ENCODE measurements around the gene PLVAP. TPM values are rescaled to one million over a fixed set of nuclear protein-coding genes. Genes with fewer than 3 reads are reported as not detected.

The PLVAP gene
- total RNA-seq, 1 donor from 2014 or later, result 378 TPM

DNA sequence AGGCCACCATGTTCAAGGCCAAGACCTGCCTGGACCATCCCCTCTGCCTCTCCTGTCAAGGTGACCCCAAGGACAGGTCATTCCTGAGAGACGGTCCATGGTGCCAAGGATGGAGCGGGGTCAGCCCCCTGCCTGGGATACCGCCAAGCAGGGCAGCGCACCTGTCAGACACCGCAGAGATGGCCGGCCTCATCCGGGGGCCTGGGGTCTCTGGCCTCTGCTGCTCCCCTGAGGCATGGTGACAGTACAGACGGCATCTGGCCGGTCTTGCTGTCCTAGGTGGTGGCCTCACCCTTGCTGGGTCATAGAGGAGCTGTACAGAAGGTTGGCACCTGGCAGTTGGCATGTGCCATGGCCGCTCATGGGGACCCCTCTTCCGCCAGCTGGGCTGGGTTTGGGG, 56.7 kb downstream of the PLVAP start:
- Histone ChIP-seq H3K36me3 (peaks cover 43 to 46% of the 10 kb centered on the region in 2 donors), H3K4me3 (no peak overlapping the region), H3K9me3 (no peaks in the 10 kb centered on the region), H3K4me1 (peaks cover 6 to 10% of the 10 kb centered on the region in 2 donors), H3K27me3 (no peaks in the 10 kb centered on the region), H3K27ac (no peak overlapping the region)
- TF ChIP-seq, protein P1, sequence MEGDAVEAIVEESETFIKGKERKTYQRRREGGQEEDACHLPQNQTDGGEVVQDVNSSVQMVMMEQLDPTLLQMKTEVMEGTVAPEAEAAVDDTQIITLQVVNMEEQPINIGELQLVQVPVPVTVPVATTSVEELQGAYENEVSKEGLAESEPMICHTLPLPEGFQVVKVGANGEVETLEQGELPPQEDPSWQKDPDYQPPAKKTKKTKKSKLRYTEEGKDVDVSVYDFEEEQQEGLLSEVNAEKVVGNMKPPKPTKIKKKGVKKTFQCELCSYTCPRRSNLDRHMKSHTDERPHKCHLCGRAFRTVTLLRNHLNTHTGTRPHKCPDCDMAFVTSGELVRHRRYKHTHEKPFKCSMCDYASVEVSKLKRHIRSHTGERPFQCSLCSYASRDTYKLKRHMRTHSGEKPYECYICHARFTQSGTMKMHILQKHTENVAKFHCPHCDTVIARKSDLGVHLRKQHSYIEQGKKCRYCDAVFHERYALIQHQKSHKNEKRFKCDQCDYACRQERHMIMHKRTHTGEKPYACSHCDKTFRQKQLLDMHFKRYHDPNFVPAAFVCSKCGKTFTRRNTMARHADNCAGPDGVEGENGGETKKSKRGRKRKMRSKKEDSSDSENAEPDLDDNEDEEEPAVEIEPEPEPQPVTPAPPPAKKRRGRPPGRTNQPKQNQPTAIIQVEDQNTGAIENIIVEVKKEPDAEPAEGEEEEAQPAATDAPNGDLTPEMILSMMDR (IDR thresholded peaks at IDR 0.05), result no peak
- intact Hi-C loops (cut with DNase I), result no loop called here
- DNase-seq (ENCODE audit: low spot score in 2 of 2), result no peak

DNA sequence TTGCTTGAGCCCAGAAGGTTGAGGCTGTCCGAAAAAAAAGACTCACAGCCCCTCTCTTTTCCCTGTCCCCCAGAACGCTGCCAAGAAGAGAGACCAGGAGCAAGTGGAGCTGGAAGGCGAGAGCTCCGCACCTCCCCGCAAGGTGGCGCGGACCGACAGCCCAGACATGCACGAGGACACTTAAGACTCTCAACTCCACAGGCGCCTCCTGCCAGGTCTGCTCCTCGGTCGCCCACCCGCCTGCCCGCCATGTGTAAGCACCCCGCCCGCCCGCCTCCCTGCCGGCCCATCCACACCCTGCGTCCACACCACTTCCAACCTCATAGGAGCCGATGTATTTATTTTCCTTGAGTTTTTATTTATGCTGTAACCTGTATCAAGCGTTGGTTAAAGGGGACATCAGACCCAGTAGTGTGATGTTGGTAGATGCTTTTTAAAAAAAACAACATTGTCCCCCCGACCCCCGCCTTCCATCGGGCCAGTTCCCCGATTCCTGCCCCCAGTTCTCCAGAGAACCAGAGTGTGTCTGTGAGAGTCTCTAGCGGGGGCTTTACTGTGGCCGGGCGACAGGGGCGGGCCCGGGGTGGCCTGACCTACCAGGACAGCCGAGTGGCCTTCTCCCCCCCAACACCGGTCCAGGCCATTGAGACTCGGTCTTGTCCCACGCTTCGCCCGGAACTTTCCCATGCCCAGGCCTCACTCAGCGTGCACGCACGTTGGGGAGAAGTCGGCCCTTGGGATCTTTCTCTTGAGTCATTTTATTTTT, 57.5 kb downstream of the PLVAP start:
- TF ChIP-seq, protein P1 (IDR thresholded peaks at IDR 0.05), result no peak

DNA sequence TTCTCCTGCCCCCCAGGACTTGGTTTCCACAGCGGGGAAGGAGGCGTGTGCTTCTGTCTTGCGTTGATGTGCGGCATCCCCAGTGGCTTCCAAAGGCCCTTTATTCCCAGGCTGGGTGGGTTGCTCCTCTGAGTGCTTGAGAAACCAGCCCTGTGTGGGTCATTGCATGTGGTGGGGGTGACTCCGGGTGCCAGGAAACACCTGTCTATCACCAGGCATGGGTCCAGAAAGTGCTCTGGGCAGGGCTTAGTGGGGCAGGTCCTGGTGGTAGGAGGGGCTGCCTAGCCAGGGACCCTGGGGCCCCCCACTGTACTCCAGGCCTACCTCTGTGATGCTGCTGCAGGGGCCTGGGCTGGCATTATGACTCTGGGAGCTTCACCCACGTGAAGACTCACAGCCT, 58.2 kb downstream of the PLVAP start:
- Histone ChIP-seq H3K4me1 (peaks cover 6 to 9% of the 10 kb centered on the region in 2 donors), H3K4me3 (no peak overlapping the region), H3K27ac (no peak overlapping the region), H3K36me3 (peaks cover 56 to 57% of the 10 kb centered on the region in 2 donors), H3K27me3 (no peaks in the 10 kb centered on the region), H3K9me3 (no peaks in the 10 kb centered on the region)
- TF ChIP-seq, protein P1 (IDR thresholded peaks at IDR 0.05), result no peak
- intact Hi-C loops (cut with DNase I), result no loop called here
- DNase-seq (ENCODE audit: low spot score in 2 of 2), result no peak

More for the DNA sequence above, 57.5 kb downstream of the PLVAP start:
- no peaks in the 10 kb centered on the region for H3K27me3 ChIP-seq
- no peak for DNase-seq (ENCODE audit: low spot score in 2 of 2)
- H3K4me3 ChIP-seq, result no peak overlapping the region
- peaks cover 6 to 9% of the 10 kb centered on the region in 2 donors for H3K4me1 ChIP-seq
- H3K9me3 ChIP-seq, result no peaks in the 10 kb centered on the region
- intact Hi-C loops (cut with DNase I), result no loop called here
- H3K36me3 ChIP-seq, result peaks cover 49 to 50% of the 10 kb centered on the region in 2 donors
- H3K27ac ChIP-seq, result no peak overlapping the region

GRCh38 chr19:17314007-17314593, 63.0 kb downstream of the PLVAP start:
- H3K36me3 ChIP-seq, result peaks cover 29 to 34% of the 10 kb centered on the region in 2 donors
- no peaks in the 10 kb centered on the region for H3K27me3 ChIP-seq
- peaks cover 11 to 20% of the 10 kb centered on the region in 2 donors for H3K4me1 ChIP-seq
- TF ChIP-seq, protein P1 (IDR thresholded peaks at IDR 0.05), result no peak
- DNase-seq (ENCODE audit: low spot score in 2 of 2), result no peak
- intact Hi-C loops (cut with DNase I), result no loop called here
- H3K4me3 ChIP-seq, result no peak overlapping the region
- H3K27ac ChIP-seq, result no peak overlapping the region
- H3K9me3 ChIP-seq, result no peaks in the 10 kb centered on the region

GRCh38 chr19:17312189-17313113, 64.7 kb downstream of the PLVAP start:
- no peak overlapping the region for H3K27ac ChIP-seq
- H3K4me3 ChIP-seq, result no peak overlapping the region
- no peaks in the 10 kb centered on the region for H3K27me3 ChIP-seq
- intact Hi-C loops (cut with DNase I), result no loop called here
- TF ChIP-seq, protein P1 (IDR thresholded peaks at IDR 0.05), result no peak
- H3K36me3 ChIP-seq, result peaks cover 27 to 29% of the 10 kb centered on the region in 2 donors
- H3K4me1 ChIP-seq, result peaks cover 11 to 20% of the 10 kb centered on the region in 2 donors
- H3K9me3 ChIP-seq, result no peaks in the 10 kb centered on the region
- no peak for DNase-seq (ENCODE audit: low spot score in 2 of 2)

All from ascending aorta (tissue), 2 donors.